ENCODE data around the gene MED27. TPM values are rescaled to one million over a fixed set of nuclear protein-coding genes. Genes with fewer than 3 reads are reported as not detected.

The MED27 gene
- total and polyA plus RNA-seq, 2 donors (not counting 1 experiment from before 2014, with no cell fraction given): 13.4 to 44.7 TPM

GRCh38 chr9:132049323-132049882, 30.3 kb downstream of the MED27 start:
- Histone ChIP-seq H3K9ac (ENCODE audit: insufficient read depth, low read length) (no peak overlapping the region), H3K9me3 (ENCODE audit: control insufficient read depth, insufficient read depth, low read depth, low read length) (no peaks in the 10 kb centered on the region), H3K36me3 (ENCODE audit: control insufficient read depth, insufficient read depth, low read length) (no peaks in the 10 kb centered on the region), H3K4me2 (ENCODE audit: extremely low read depth, insufficient read depth, low read length) (no peak overlapping the region), H3K27me3 (ENCODE audit: control insufficient read depth, insufficient read depth, low read length) (no peaks in the 10 kb centered on the region), H2AFZ (ENCODE audit: low read length) (no peak overlapping the region), H3K79me2 (ENCODE audit: control insufficient read depth, insufficient read depth, low read length) (peaks cover 25% of the 10 kb centered on the region), H3K4me1 (ENCODE audit: control insufficient read depth, extremely low read depth, insufficient read depth, low read length) (peaks cover 17% of the 10 kb centered on the region), H4K20me1 (ENCODE audit: control insufficient read depth, extremely low read depth, insufficient read depth, low read length) (no peaks in the 10 kb centered on the region), H3K27ac (ENCODE audit: insufficient read depth, low read length) (no peak overlapping the region), H3K4me3 (replicated peaks in 1 of 4; ENCODE audit: control extremely low read depth in 1 of 4, insufficient read depth in 1 of 4, low read depth in 3 of 4, low read length in 4 of 4) (no peak overlapping the region)
- DNase-seq (ENCODE audit: low read depth in 2 of 2): peak in 1 of 2 donors; percentile 20
- TF ChIP-seq CTCF (conservative IDR thresholded peaks at IDR 0.05 in 1 of 2, IDR thresholded peaks at IDR 0.05 in 1 of 2; ENCODE audit: low read depth in 1 of 2, low read length in 2 of 2) (no peak), EZH2 (IDR thresholded peaks at IDR 0.05; ENCODE audit: low read length, missing control alignments) (no peak)

GRCh38 chr9:132048201-132048600, 31.5 kb downstream of the MED27 start:
- Histone ChIP-seq H3K27me3 (ENCODE audit: control insufficient read depth, insufficient read depth, low read length) (no peaks in the 10 kb centered on the region), H3K4me1 (ENCODE audit: control insufficient read depth, extremely low read depth, insufficient read depth, low read length) (peaks cover 22% of the 10 kb centered on the region), H3K36me3 (ENCODE audit: control insufficient read depth, insufficient read depth, low read length) (no peaks in the 10 kb centered on the region), H4K20me1 (ENCODE audit: control insufficient read depth, extremely low read depth, insufficient read depth, low read length) (no peaks in the 10 kb centered on the region), H3K9me3 (ENCODE audit: control insufficient read depth, insufficient read depth, low read depth, low read length) (no peaks in the 10 kb centered on the region), H3K79me2 (ENCODE audit: control insufficient read depth, insufficient read depth, low read length) (peaks cover 30% of the 10 kb centered on the region), H3K9ac (ENCODE audit: insufficient read depth, low read length) (no peak overlapping the region), H3K27ac (ENCODE audit: insufficient read depth, low read length) (no peak overlapping the region), H2AFZ (ENCODE audit: low read length) (no peak overlapping the region), H3K4me2 (ENCODE audit: extremely low read depth, insufficient read depth, low read length) (no peak overlapping the region), H3K4me3 (replicated peaks in 1 of 4; ENCODE audit: control extremely low read depth in 1 of 4, insufficient read depth in 1 of 4, low read depth in 3 of 4, low read length in 4 of 4) (no peak overlapping the region)
- DNase-seq (ENCODE audit: low read depth in 2 of 2): peak in 1 of 2 donors; percentile 32
- no peak for TF ChIP-seq EZH2 (IDR thresholded peaks at IDR 0.05; ENCODE audit: low read length, missing control alignments)
- no peak for TF ChIP-seq CTCF (conservative IDR thresholded peaks at IDR 0.05 in 1 of 2, IDR thresholded peaks at IDR 0.05 in 1 of 2; ENCODE audit: low read depth in 1 of 2, low read length in 2 of 2)

- peaks cover 33% of the 10 kb centered on the region for H3K4me1 ChIP-seq (ENCODE audit: control insufficient read depth, extremely low read depth, insufficient read depth, low read length)
- H3K4me2 ChIP-seq (ENCODE audit: extremely low read depth, insufficient read depth, low read length): no peak overlapping the region
- no peak overlapping the region for H3K4me3 ChIP-seq (replicated peaks in 1 of 4; ENCODE audit: control extremely low read depth in 1 of 4, insufficient read depth in 1 of 4, low read depth in 3 of 4, low read length in 4 of 4)
- no peak for DNase-seq (ENCODE audit: low read depth in 2 of 2)
- H3K79me2 ChIP-seq (ENCODE audit: control insufficient read depth, insufficient read depth, low read length): peaks cover 33% of the 10 kb centered on the region
- no peaks in the 10 kb centered on the region for H3K36me3 ChIP-seq (ENCODE audit: control insufficient read depth, insufficient read depth, low read length)
- no peak overlapping the region for H3K27ac ChIP-seq (ENCODE audit: insufficient read depth, low read length)
- H3K9ac ChIP-seq (ENCODE audit: insufficient read depth, low read length): no peak overlapping the region
- H2AFZ ChIP-seq (ENCODE audit: low read length): no peak overlapping the region
- H3K27me3 ChIP-seq (ENCODE audit: control insufficient read depth, insufficient read depth, low read length): no peaks in the 10 kb centered on the region
- H4K20me1 ChIP-seq (ENCODE audit: control insufficient read depth, extremely low read depth, insufficient read depth, low read length): no peaks in the 10 kb centered on the region
- no peaks in the 10 kb centered on the region for H3K9me3 ChIP-seq (ENCODE audit: control insufficient read depth, insufficient read depth, low read depth, low read length)
- TF ChIP-seq EZH2 (IDR thresholded peaks at IDR 0.05; ENCODE audit: low read length, missing control alignments) (no peak), CTCF (conservative IDR thresholded peaks at IDR 0.05 in 1 of 2, IDR thresholded peaks at IDR 0.05 in 1 of 2; ENCODE audit: low read depth in 1 of 2, low read length in 2 of 2) (no peak)
These were observed 33.2 kb downstream of the MED27 start for GRCh38 chr9:132046456-132046855.
